HCT116 (cell line): Measurements from ENCODE around the gene PAX6.

Source experiments
- ATF3 ChIP-seq: IDR thresholded peaks from 2 replicates; pipeline ENCODE4 v1.6.1; 2012
- CTCF ChIP-seq, 3 experiments: fragments of 200-600 bp in 1 of 3; sonication (generic) in 1 of 3; IDR thresholded peaks in 2 of 3; conservative IDR thresholded peaks in 1 of 3; 2 replicates each; pipeline ENCODE4 v1.5.1; 2012 to 2017; ENCODE audit warnings: low read depth in 2 of 3, low read length in 2 of 3, antibody characterized with exemption in 1 of 3, borderline replicate concordance in 1 of 3, control low read depth in 1 of 3, mild to moderate bottlenecking in 1 of 3, mixed read lengths in 1 of 3, mixed run types in 1 of 3, moderate library complexity in 1 of 3; ENCODE audit not compliant: insufficient read depth in 1 of 3
- EGR1 ChIP-seq: IDR thresholded peaks from 2 replicates; pipeline ENCODE4 v1.6.1; 2012; ENCODE audit warnings: low read depth
- ELF1 ChIP-seq: IDR thresholded peaks from 2 replicates; pipeline ENCODE4 v1.6.1; 2012; ENCODE audit warnings: low read depth, borderline replicate concordance
- EZH2 ChIP-seq: fragments of 200-600 bp; sonication (generic); IDR thresholded peaks from 2 replicates; pipeline ENCODE4 v1.6.1; 2017; ENCODE audit warnings: antibody characterized with exemption, mixed run types
- EZH2phosphoT487 ChIP-seq: fragments of 200-600 bp; IDR thresholded peaks from 2 replicates; pipeline ENCODE4 v1.6.1; 2018; ENCODE audit warnings: antibody characterized with exemption, borderline replicate concordance
- POLR2A ChIP-seq: IDR thresholded peaks from 2 replicates; pipeline ENCODE4 v1.7.0; 2011; ENCODE audit warnings: borderline replicate concordance; ENCODE audit not compliant: insufficient read depth, insufficient read length; ENCODE audit errors: extremely low read depth
- POLR2AphosphoS5 ChIP-seq: IDR thresholded peaks from 2 replicates; pipeline ENCODE4 v1.6.1; 2011; ENCODE audit warnings: mild to moderate bottlenecking, low read depth, low read length, moderate library complexity
- REST ChIP-seq: IDR thresholded peaks from 2 replicates; pipeline ENCODE4 v1.6.1; 2012; ENCODE audit warnings: low read depth
- SIN3A ChIP-seq: IDR thresholded peaks from 2 replicates; pipeline ENCODE4 v1.6.1; 2012; ENCODE audit warnings: low read depth
- SP1 ChIP-seq: IDR thresholded peaks from 2 replicates; pipeline ENCODE4 v1.6.1; 2012; ENCODE audit warnings: low read depth

- no peak for TF ChIP-seq CTCF (IDR thresholded peaks at IDR 0.05 in 2 of 3, conservative IDR thresholded peaks at IDR 0.05 in 1 of 3; ENCODE audit: borderline replicate concordance in 1 of 3, insufficient read depth in 1 of 3, low read depth in 2 of 3, low read length in 2 of 3)
- no peak for TF ChIP-seq POLR2A
- TF ChIP-seq SIN3A: no peak
- no peak for TF ChIP-seq EZH2
- no peak for TF ChIP-seq ELF1
- TF ChIP-seq ATF3: no peak
- TF ChIP-seq POLR2AphosphoS5: no peak
- no peak for TF ChIP-seq SP1
- no peak for TF ChIP-seq REST
- no peak for TF ChIP-seq EZH2phosphoT487
- TF ChIP-seq EGR1: no peak
Measured at GRCh38 chr11:31806186-31806927, 4.8 kb downstream of the PAX6 start.
